H7 (cell line): ENCODE measurements around the gene ZNF669. TPM values are rescaled to one million over a fixed set of nuclear protein-coding genes. Genes with fewer than 3 reads are reported as not detected.
"Not testable (repeated sequence)": the region's sequence is repeated elsewhere in the genome, so short reads cannot be mapped to it uniquely, and the experiment has no call there.

Experiments
- DNase-seq: peaks from one replicate; pipeline ENCODE4 v3.0.0; 2012
- H3K27me3 ChIP-seq: 2 replicates; pipeline ENCODE4 v1.6.0; 2011; ENCODE audit warnings: mild to moderate bottlenecking, low read length; ENCODE audit not compliant: control insufficient read depth, insufficient read depth
- H3K36me3 ChIP-seq: replicated peaks from 2 replicates; pipeline ENCODE4 v1.5.1; 2011; ENCODE audit warnings: low read length; ENCODE audit not compliant: control insufficient read depth, insufficient read depth
- H3K4me3 ChIP-seq: 2 replicates; pipeline ENCODE4 v1.5.1; 2011; ENCODE audit warnings: low read depth, mild to moderate bottlenecking, control low read depth, low read length, moderate library complexity; ENCODE audit not compliant: insufficient read depth
- total RNA-seq: library from RNA; depleted of rRNA; stranded (reverse); fragments of >200 nt; shearing (Covaris generic); gene quantifications from 2 replicates; pipeline ENCODE4 v1.2.3, GENCODE V29; 2014; rRNA removed

Gene ZNF669
- total RNA-seq, result 19.8 and 29.9 TPM in 2 replicates

GRCh38 chr1:247103859-247104591, at the start of gene ZNF669:
Gene ZNF669, minus strand, starts transcription at chr1:247104356. Its CDS starts 157 bp downstream, at chr1:247104199.
- DNase-seq, result peak; percentile 96
- Histone ChIP-seq H3K36me3 (peaks cover 19% of the 10 kb centered on the region), H3K27me3 (peaks cover 4% of the 10 kb centered on the region; the same call in 1 of the 2 replicates), H3K4me3 (peak within 1 kb of the TSS; percentile 96)

GRCh38 chr1:247147781-247148180, 43.6 kb upstream of the ZNF669 start:
- H3K27me3 ChIP-seq, result no peaks in the 10 kb centered on the region
- H3K4me3 ChIP-seq, result no peak overlapping the region
- peaks cover 1% of the 10 kb centered on the region for H3K36me3 ChIP-seq
- DNase-seq, result no peak

- H3K4me3 ChIP-seq, H3K27me3 ChIP-seq, DNase-seq, H3K36me3 ChIP-seq: not testable (repeated sequence)
Measured at GRCh38 chr1:247147120-247147519, 43.0 kb upstream of the ZNF669 start.

GRCh38 chr1:247146671-247147070, 42.5 kb upstream of the ZNF669 start:
- Histone ChIP-seq H3K36me3 (no peaks in the 10 kb centered on the region; the same call in none of the 2 replicates), H3K4me3 (no peak overlapping the region), H3K27me3 (no peaks in the 10 kb centered on the region)
- DNase-seq, result peak; percentile 70

- Histone ChIP-seq H3K4me3 (no peak overlapping the region), H3K27me3 (no peaks in the 10 kb centered on the region), H3K36me3 (no peaks in the 10 kb centered on the region; the same call in none of the 2 replicates)
- DNase-seq, result no peak
Measured at GRCh38 chr1:247145279-247145678, 41.1 kb upstream of the ZNF669 start.

- H3K36me3 ChIP-seq, H3K4me3 ChIP-seq, H3K27me3 ChIP-seq, DNase-seq: not testable (repeated sequence)
Measured at GRCh38 chr1:247139557-247139956, 35.4 kb upstream of the ZNF669 start.

GRCh38 chr1:247131236-247131635, 27.1 kb upstream of the ZNF669 start:
- Histone ChIP-seq H3K4me3 (no peak overlapping the region), H3K27me3 (no peaks in the 10 kb centered on the region), H3K36me3 (no peaks in the 10 kb centered on the region; the same call in 1 of the 2 replicates)
- DNase-seq, result no peak

- H3K27me3 ChIP-seq, H3K36me3 ChIP-seq, DNase-seq: not testable (repeated sequence)
- peak overlapping the region; percentile 25; the same call in 1 of the 2 replicates for H3K4me3 ChIP-seq
Measured at GRCh38 chr1:247127519-247128282, 23.5 kb upstream of the ZNF669 start.

- H3K27me3 ChIP-seq, H3K36me3 ChIP-seq, H3K4me3 ChIP-seq, DNase-seq: not testable (repeated sequence)
Measured at GRCh38 chr1:247126601-247127000, 22.4 kb upstream of the ZNF669 start.

GRCh38 chr1:247126166-247126565, 22.0 kb upstream of the ZNF669 start:
- not testable (repeated sequence) for DNase-seq, H3K36me3 ChIP-seq, H3K4me3 ChIP-seq, H3K27me3 ChIP-seq

GRCh38 chr1:247121382-247121781, 17.2 kb upstream of the ZNF669 start:
- Histone ChIP-seq H3K27me3 (no peaks in the 10 kb centered on the region; the same call in 1 of the 2 replicates), H3K36me3 (no peaks in the 10 kb centered on the region), H3K4me3 (no peak overlapping the region)
- DNase-seq, result no peak

GRCh38 chr1:247120408-247120668, 16.2 kb upstream of the ZNF669 start:
- H3K4me3 ChIP-seq, DNase-seq, H3K36me3 ChIP-seq: not testable (repeated sequence)

GRCh38 chr1:247119600-247120407, 15.6 kb upstream of the ZNF669 start:
- Histone ChIP-seq H3K27me3 (no peaks in the 10 kb centered on the region; the same call in 1 of the 2 replicates), H3K4me3 (no peak overlapping the region), H3K36me3 (no peaks in the 10 kb centered on the region)
- DNase-seq, result no peak

More at GRCh38 chr1:247120408-247120668, 16.2 kb upstream of the ZNF669 start:
- H3K27me3 ChIP-seq, result not testable (repeated sequence)

GRCh38 chr1:247118946-247119446, 14.8 kb upstream of the ZNF669 start:
- peak; percentile 93 for DNase-seq
- no peak overlapping the region for H3K4me3 ChIP-seq
- H3K27me3 ChIP-seq, result no peaks in the 10 kb centered on the region; the same call in 1 of the 2 replicates
- H3K36me3 ChIP-seq, result no peaks in the 10 kb centered on the region
